ENCODE measurements around the gene HPSE2. TPM values are rescaled to one million over a fixed set of nuclear protein-coding genes. Genes with fewer than 3 reads are reported as not detected.
"Not testable (repeated sequence)": the region's sequence is repeated elsewhere in the genome, so short reads cannot be mapped to it uniquely, and the experiment has no call there.

The HPSE2 gene
- total RNA-seq, 1 donor from 2014 or later, result not detected

- Histone ChIP-seq H3K36me3 (ENCODE audit: control insufficient read depth, insufficient read depth, low read length) (no peaks in the 10 kb centered on the region), H3K4me3 (ENCODE audit: low read depth, low read length) (no peak overlapping the region), H3K27me3 (ENCODE audit: control insufficient read depth, insufficient read depth, low read length) (no peaks in the 10 kb centered on the region)
- no peak for FAIRE-seq
- TF ChIP-seq CTCF (IDR thresholded peaks at IDR 0.05; ENCODE audit: insufficient read depth, low read length, severe bottlenecking), result no peak
- no peak for DNase-seq (ENCODE audit: low read depth)
Measured at GRCh38 chr10:99002392-99002791, 233.3 kb downstream of the HPSE2 start.

- no peak for DNase-seq (ENCODE audit: low read depth)
- Histone ChIP-seq H3K36me3 (ENCODE audit: control insufficient read depth, insufficient read depth, low read length) (no peaks in the 10 kb centered on the region), H3K27me3 (ENCODE audit: control insufficient read depth, insufficient read depth, low read length) (no peaks in the 10 kb centered on the region), H3K4me3 (ENCODE audit: low read depth, low read length) (no peak overlapping the region)
- TF ChIP-seq CTCF (IDR thresholded peaks at IDR 0.05; ENCODE audit: insufficient read depth, low read length, severe bottlenecking), result no peak
- FAIRE-seq, result no peak
Measured at GRCh38 chr10:98997596-98997995, 238.1 kb downstream of the HPSE2 start.

GRCh38 chr10:98994030-98994429 lies 241.6 kb downstream of the HPSE2 start:
- DNase-seq (ENCODE audit: low read depth) (no peak), FAIRE-seq (no peak)
- H3K27me3 ChIP-seq (ENCODE audit: control insufficient read depth, insufficient read depth, low read length), result no peaks in the 10 kb centered on the region
- no peak for TF ChIP-seq CTCF (IDR thresholded peaks at IDR 0.05; ENCODE audit: insufficient read depth, low read length, severe bottlenecking)
- no peaks in the 10 kb centered on the region for H3K36me3 ChIP-seq (ENCODE audit: control insufficient read depth, insufficient read depth, low read length)
- H3K4me3 ChIP-seq (ENCODE audit: low read depth, low read length), result no peak overlapping the region

GRCh38 chr10:98983751-98984150 lies 251.9 kb downstream of the HPSE2 start:
- H3K4me3 ChIP-seq (ENCODE audit: low read depth, low read length); H3K27me3 ChIP-seq (ENCODE audit: control insufficient read depth, insufficient read depth, low read length); H3K36me3 ChIP-seq (ENCODE audit: control insufficient read depth, insufficient read depth, low read length); DNase-seq (ENCODE audit: low read depth); FAIRE-seq: not testable (repeated sequence)

- H3K27me3 ChIP-seq (ENCODE audit: control insufficient read depth, insufficient read depth, low read length), result no peaks in the 10 kb centered on the region
- no peaks in the 10 kb centered on the region for H3K36me3 ChIP-seq (ENCODE audit: control insufficient read depth, insufficient read depth, low read length)
- DNase-seq (ENCODE audit: low read depth) (no peak), FAIRE-seq (no peak)
- no peak overlapping the region for H3K4me3 ChIP-seq (ENCODE audit: low read depth, low read length)
- no peak for TF ChIP-seq CTCF (IDR thresholded peaks at IDR 0.05; ENCODE audit: insufficient read depth, low read length, severe bottlenecking)
Measured at GRCh38 chr10:98980353-98980752, 255.3 kb downstream of the HPSE2 start.

GRCh38 chr10:98971464-98971863 lies 264.2 kb downstream of the HPSE2 start:
- Histone ChIP-seq H3K27me3 (ENCODE audit: control insufficient read depth, insufficient read depth, low read length) (no peaks in the 10 kb centered on the region), H3K4me3 (ENCODE audit: low read depth, low read length) (no peak overlapping the region), H3K36me3 (ENCODE audit: control insufficient read depth, insufficient read depth, low read length) (no peaks in the 10 kb centered on the region)
- FAIRE-seq (no peak), DNase-seq (ENCODE audit: low read depth) (peak; percentile 15)
- TF ChIP-seq CTCF (IDR thresholded peaks at IDR 0.05; ENCODE audit: insufficient read depth, low read length, severe bottlenecking), result no peak

Measured in bronchial epithelial cell (primary cell).